ENCODE data around the gene CTNNA3. TPM values are rescaled to one million over a fixed set of nuclear protein-coding genes. Genes with fewer than 3 reads are reported as not detected.

Gene CTNNA3
- total and polyA plus RNA-seq, 2 donors (not counting 3 experiments of a cell fraction or from before 2014, with no cell fraction given), result not detected

DNA sequence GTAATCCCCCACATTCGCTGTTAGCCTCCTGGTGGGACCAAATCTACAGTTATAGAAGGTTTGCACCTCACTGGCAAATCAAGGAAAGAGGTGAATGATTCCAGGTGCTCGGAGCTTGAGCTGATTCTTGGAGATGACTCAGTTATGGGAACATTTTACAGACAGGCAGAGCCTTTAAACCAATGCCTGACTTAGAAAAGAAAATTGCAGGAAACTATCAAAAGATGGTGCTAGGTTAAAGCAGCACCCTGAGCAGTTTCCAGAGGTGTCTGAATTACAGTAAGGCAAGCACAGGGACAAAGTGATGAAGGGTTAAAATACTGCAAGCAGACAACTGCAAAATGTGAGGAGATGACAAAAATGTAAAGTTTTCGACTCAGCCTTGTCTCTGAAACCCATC lies 767.2 kb downstream of the CTNNA3 start:
- CTCF ChIA-PET, result interaction anchor here (1.9 kb wide), 1 partner anchor 592 kb away, joined by 7 read pairs; no protein-coding TSS in a partner anchor
- TF ChIP-seq, protein P1, sequence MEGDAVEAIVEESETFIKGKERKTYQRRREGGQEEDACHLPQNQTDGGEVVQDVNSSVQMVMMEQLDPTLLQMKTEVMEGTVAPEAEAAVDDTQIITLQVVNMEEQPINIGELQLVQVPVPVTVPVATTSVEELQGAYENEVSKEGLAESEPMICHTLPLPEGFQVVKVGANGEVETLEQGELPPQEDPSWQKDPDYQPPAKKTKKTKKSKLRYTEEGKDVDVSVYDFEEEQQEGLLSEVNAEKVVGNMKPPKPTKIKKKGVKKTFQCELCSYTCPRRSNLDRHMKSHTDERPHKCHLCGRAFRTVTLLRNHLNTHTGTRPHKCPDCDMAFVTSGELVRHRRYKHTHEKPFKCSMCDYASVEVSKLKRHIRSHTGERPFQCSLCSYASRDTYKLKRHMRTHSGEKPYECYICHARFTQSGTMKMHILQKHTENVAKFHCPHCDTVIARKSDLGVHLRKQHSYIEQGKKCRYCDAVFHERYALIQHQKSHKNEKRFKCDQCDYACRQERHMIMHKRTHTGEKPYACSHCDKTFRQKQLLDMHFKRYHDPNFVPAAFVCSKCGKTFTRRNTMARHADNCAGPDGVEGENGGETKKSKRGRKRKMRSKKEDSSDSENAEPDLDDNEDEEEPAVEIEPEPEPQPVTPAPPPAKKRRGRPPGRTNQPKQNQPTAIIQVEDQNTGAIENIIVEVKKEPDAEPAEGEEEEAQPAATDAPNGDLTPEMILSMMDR (IDR thresholded peaks at IDR 0.05; ENCODE audit: extremely low read depth in 1 of 2, insufficient read depth in 1 of 2, low read depth in 1 of 2, low read length in 2 of 2), result no peak
- no peak for TF ChIP-seq POLR2A (IDR thresholded peaks at IDR 0.05; ENCODE audit: low read depth, low read length)
- TF ChIP-seq EZH2 (IDR thresholded peaks at IDR 0.05; ENCODE audit: borderline replicate concordance, low read depth, low read length, severe bottlenecking), result no peak
- no peak for TF ChIP-seq POLR2AphosphoS5 (IDR thresholded peaks at IDR 0.05; ENCODE audit: insufficient read depth, low read depth, low read length)
- TF ChIP-seq, protein P2, sequence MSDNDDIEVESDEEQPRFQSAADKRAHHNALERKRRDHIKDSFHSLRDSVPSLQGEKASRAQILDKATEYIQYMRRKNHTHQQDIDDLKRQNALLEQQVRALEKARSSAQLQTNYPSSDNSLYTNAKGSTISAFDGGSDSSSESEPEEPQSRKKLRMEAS (IDR thresholded peaks at IDR 0.05; ENCODE audit: insufficient read depth, insufficient read length), result no peak
- no peak for TF ChIP-seq FOS (IDR thresholded peaks at IDR 0.05; ENCODE audit: borderline replicate concordance, insufficient read depth, low read length)
- no peak for TF ChIP-seq GATA2 (IDR thresholded peaks at IDR 0.05; ENCODE audit: insufficient read depth, insufficient read length, low read depth, low read length)
- TF ChIP-seq MYC (IDR thresholded peaks at IDR 0.05; ENCODE audit: low read depth, low read length), result no peak
- TF ChIP-seq JUN (IDR thresholded peaks at IDR 0.05; ENCODE audit: borderline replicate concordance, insufficient read depth, insufficient read length, low read depth), result no peak
- no TSS peak for BruUV-seq (replicated peaks)
- no peak overlapping the region for H3K27ac ChIP-seq (ENCODE audit: insufficient read depth, low read depth, low read length)
- DNase-seq (ENCODE audit: low read depth, low spot score), result no peak
- POLR2A ChIA-PET, result no interaction called here
- H3K4me1 ChIP-seq (ENCODE audit: control insufficient read depth, extremely low read depth, insufficient read depth, low read length), result no peaks in the 10 kb centered on the region
- no peaks in the 10 kb centered on the region for H3K9me3 ChIP-seq (replicated peaks; ENCODE audit: control insufficient read depth, insufficient read depth, low read length)
- no peak overlapping the region for H3K4me3 ChIP-seq (replicated peaks in 1 of 3; ENCODE audit: insufficient read depth in 1 of 3, low read depth in 1 of 3, low read length in 3 of 3)
- H4K20me1 ChIP-seq (replicated peaks; ENCODE audit: control insufficient read depth, extremely low read depth, insufficient read depth, low read length), result no peaks in the 10 kb centered on the region
- H3K27me3 ChIP-seq (ENCODE audit: control insufficient read depth in 2 of 2, insufficient read depth in 2 of 2, low read length in 2 of 2), result peaks cover 25 to 28% of the 10 kb centered on the region in 2 experiments
- dilution Hi-C loops (cut with MboI; ENCODE audit: extremely low pct_ligation_motif_present, low sequenced_read_pairs), result no loop called here
- no peak for FAIRE-seq
- no peaks in the 10 kb centered on the region for H3K79me2 ChIP-seq (ENCODE audit: control insufficient read depth, insufficient read depth, low read length)
- H3K9ac ChIP-seq (replicated peaks; ENCODE audit: extremely low read depth, insufficient read depth, low read length), result no peak overlapping the region
- no peaks in the 10 kb centered on the region for H3K9me1 ChIP-seq (replicated peaks; ENCODE audit: control insufficient read depth, extremely low read depth, insufficient read depth, low read length)
- H2AFZ ChIP-seq (ENCODE audit: low read depth, low read length), result no peak overlapping the region
- no peaks in the 10 kb centered on the region for H3K36me3 ChIP-seq (ENCODE audit: control insufficient read depth in 2 of 2, extremely low read depth in 1 of 2, insufficient read depth in 2 of 2, low read length in 2 of 2)
- H3K4me2 ChIP-seq (ENCODE audit: insufficient read depth, low read length), result no peak overlapping the region
- intact Hi-C loops (cut with micrococcal nuclease), result no loop called here
